Germinal center (tissue), 1 donor: Measurements from ENCODE around the gene NANOG.
"Not testable (repeated sequence)": the region's sequence is repeated elsewhere in the genome, so short reads cannot be mapped to it uniquely, and the experiment has no call there.

ENCODE experiments used
- DNase-seq: peaks from one replicate; pipeline ENCODE4 v3.0.0; 2012; ENCODE audit warnings: mixed read lengths, low spot score

The NANOG gene

GRCh38 chr12:7788884-7789528 lies at the start of gene NANOG:
Gene NANOG (plus strand): TSS chr12:7789402. CDS start chr12:7789615, 213 bp downstream.
- DNase-seq: not testable (repeated sequence)

DNA sequence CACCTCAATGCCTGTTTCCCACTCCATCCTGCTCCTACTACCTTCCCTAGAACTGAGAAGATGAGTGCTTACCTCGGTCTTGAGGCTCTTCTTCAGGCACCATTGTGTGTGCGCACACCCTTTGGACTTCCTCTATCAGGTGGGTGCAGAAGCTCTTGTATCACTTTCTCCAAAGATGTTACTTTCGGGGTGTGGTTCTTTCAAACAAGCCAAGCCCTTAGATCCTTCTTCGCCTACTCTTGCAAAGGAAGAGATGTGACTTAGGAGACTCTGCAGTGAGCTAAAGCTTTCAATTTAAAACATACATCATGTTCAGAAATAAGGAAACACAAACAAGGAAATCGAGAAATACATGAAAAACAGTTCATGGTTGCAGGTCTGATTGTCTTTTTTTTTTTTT lies 42.0 kb upstream of the NANOG start, which contains the start of gene CLEC4C:
Gene CLEC4C (minus strand): TSS at position 130 of the 400 bp plus-strand sequence. CDS start 27 bp downstream, at position 103.
- no peak for DNase-seq

- no peak for DNase-seq
Observed at GRCh38 chr12:7748852-7749251, 40.4 kb upstream of the NANOG start.

GRCh38 chr12:7749442-7749841 lies 39.8 kb upstream of the NANOG start:
- DNase-seq: no peak

DNA sequence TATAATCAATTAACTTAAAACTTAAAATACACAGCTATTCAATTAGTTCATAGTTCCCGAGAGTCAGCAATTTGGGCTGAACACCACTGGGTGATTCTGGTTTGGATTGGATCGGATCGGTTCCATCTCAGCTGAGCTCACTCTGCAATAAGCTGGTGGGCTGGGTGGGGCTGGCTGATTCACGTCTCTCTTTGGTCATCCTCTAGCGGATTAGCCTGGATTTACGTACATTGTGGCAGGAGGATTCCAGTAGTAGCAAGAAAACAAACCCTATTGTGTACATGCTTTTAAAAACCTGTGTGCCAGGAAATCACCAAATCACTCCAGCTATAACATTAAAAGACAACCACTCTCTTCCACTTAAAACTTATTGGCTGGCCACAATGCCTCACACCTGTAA lies 38.9 kb upstream of the NANOG start:
- no peak for DNase-seq

DNA sequence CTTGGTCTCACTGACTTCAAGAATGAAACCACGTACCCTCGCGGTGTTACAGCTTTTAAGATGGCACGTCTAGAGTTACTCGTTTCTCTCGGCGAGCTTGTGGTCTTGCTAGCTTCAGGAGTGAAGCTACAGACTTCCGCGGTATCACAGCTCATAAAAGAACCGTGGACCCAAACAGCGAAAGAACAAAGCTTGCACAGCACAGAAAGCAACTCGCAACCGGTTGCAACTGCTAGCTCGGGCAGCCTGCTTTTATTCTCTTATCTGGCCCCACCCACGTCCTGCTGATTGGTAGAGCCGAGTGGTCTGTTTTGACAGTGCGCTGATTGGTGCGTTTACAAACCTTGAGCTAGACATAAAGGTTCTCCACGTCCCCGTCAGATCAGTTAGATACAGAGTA lies 37.8 kb upstream of the NANOG start:
- no peak for DNase-seq

- DNase-seq: not testable (repeated sequence)
Observed at GRCh38 chr12:7751941-7752922, 37.0 kb upstream of the NANOG start.

- DNase-seq: not testable (repeated sequence)
Observed at GRCh38 chr12:7755668-7756067, 33.5 kb upstream of the NANOG start.

DNA sequence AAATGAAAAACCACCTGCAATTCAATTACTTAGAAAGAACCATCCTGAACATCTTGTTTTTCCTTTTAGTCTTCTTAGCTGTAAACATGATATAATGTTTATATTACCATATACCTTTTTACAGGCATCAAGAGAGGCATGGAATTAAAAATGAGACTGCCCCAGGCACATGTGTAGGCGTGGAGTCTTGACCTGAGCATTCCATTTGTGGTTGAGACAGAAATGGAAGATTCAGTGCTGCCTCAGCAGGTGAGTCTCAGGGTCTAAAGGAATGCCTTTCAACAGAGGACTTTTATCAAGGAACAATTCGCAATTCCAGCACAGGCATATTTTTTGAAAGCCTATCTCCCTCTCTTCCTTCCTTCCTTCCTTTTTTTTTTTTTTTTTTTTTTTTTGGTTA lies 32.2 kb upstream of the NANOG start:
- DNase-seq: no peak

DNA sequence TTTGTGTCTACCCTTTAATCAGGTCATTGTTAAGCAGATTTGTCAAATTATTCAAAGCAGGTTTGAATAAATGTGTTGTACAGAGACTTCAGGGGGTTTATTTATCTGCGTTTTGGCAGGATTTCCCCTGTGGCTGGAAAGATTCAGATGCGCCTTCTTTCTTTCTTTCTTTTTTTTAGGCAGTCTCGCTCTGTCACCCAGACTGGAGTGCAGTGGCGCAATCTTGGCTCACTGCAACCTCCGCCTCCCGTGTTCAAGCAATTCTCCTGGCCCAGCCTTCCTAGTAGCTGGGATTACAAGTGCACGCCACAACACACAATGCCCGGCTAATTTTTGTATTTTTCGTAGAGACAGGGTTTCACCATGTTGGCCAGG lies 30.4 kb upstream of the NANOG start:
- DNase-seq: no peak

DNA sequence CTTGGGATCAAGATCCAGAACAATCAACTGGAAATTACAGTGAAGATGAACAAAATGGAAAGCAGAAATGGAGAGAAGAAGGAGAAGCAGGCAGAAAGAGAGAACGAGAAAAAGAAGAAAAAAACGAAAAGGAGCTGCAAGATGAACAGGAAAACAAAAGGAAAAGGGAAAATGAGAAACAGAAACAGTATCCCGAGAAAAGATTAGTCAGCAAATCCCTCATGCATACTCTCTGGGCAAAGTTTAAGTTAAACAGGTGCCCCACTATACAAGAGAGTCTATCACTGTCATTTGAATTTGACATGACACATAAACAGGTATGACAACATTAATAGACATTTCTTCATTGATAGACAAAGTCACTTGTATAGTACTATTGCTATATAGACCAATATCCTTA lies 19.2 kb upstream of the NANOG start:
- DNase-seq: no peak

- DNase-seq: no peak
Observed at GRCh38 chr12:7781274-7781673, 7.9 kb upstream of the NANOG start.

DNA sequence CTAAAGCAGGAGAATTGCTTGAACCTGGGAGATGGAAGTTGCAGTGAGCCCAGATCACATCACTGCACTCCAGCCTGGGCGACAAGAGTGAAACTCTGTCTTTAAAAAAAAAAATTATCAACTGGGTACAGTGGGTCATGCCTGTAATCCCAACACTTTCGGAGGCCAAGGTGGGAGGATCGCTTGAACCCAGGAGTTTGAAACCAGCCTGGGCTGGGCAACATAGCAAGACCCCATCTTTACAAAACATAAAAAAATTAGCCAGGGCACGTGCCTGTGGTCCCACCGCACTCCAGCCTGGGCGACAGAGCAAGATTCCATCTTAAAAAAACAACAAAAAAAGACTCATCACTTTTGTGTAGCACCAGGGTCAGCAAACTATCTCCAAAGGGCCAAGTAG lies 7.1 kb upstream of the NANOG start:
- DNase-seq: no peak

- not testable (repeated sequence) for DNase-seq
Observed at GRCh38 chr12:7783433-7783832, 5.8 kb upstream of the NANOG start.

- DNase-seq: no peak
Observed at GRCh38 chr12:7784701-7785100, 4.5 kb upstream of the NANOG start.

GRCh38 chr12:7787574-7788293 lies 1.5 kb upstream of the NANOG start:
- DNase-seq: no peak

- DNase-seq: no peak
Observed at GRCh38 chr12:7788294-7788660, 925 bp upstream of the NANOG start.

GRCh38 chr12:7793211-7793610 lies 4.0 kb downstream of the NANOG start:
- DNase-seq: no peak

DNA sequence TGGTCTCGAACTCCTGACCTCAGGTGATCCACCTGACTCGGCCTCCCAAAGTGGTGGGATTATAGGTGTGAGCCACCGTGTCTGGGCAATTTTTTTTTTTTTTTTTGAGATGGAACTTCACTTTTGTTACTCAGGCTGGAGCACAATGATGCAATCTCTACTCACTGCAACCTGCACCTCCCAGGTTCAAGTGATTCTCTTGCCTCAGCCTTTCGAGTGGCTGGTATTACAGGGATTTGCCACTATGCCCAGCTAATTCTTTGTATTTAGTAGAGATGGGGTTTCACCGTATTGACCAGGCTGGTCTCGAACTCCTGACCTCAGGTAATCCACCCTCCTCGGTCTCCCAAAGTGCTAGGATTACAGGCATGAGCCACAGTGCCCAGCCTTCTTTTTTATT lies 8.1 kb downstream of the NANOG start:
- DNase-seq: not testable (repeated sequence)

DNA sequence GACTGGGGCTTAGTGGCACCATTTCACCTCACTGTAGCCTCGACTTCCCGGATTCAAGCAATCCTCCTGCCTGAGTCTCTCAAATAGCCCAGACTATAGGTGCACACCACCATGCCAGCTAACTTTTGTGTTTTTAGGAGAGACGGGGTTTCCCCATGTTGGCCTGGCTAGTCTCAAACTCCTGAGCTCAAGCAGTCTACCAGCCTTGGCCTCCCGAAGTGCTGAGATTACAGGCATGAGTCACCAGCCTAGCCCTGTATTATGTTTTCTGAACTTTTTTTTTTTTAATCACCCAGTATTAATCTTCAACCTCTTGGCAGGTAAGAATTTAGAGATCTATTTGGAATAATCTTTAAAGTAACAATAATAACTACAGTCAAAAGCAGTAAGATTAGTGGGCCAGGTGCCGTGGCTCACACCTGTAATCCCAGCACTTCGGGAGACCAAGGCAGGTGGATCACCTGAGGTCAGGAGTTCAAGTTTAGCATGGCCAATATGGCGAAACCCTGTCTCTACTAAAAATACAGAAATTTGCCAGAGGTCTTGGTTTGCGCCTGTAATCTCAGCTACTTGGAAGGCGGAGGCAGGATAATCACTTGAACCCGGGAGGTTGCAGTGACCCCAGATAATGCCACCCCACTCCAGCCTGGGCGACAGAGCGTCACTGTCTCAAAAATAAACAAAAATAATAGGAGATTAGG lies 8.6 kb downstream of the NANOG start:
- DNase-seq: no peak

GRCh38 chr12:7798750-7799308 lies 9.6 kb downstream of the NANOG start:
- DNase-seq: not testable (repeated sequence)

DNA sequence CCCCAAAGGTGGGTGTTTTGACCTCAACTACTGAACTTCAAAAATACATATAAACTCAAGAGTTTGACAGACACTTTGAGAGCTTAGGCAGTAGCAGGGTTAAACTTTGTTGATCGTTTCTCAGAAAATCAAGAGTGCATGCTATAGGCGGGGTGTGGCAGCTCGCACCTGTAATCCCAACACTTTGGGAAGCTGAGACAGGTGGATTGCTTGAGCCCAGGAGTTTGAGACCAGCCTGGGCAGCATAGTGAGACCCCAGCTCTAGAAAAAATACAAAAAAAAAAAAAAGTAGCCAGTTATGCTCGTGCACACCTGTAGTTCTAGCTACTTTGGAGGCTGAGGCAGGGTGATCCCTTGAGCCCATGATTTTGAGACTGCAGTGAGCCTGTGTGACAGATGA lies 12.3 kb downstream of the NANOG start:
- no peak for DNase-seq
